Stimulated activated CD4-positive, alpha-beta T cell treated with anti-CD3 and anti-CD28 coated beads, Interleukin-1b, Interleukin-23, amount 100 ng/mL, for 1 hour (primary cell): ENCODE measurements around the gene TYRO3.
A peak's percentile ranks its signal among the peaks of the same experiment; 100 is the strongest.
"Not testable (repeated sequence)": the region's sequence is repeated elsewhere in the genome, so short reads cannot be mapped to it uniquely, and the experiment has no call there.

Experiments
- DNase-seq, 2 donors: peaks; one replicate each; pipeline ENCODE4 v3.0.0-alpha.2; 2020; ENCODE audit warnings: low read depth in 2 of 2

The TYRO3 gene

GRCh38 chr15:41554343-41554742, 4.7 kb upstream of the TYRO3 start:
- DNase-seq = no peak

- no peak for DNase-seq
Measured at GRCh38 chr15:41554915-41555314, 4.1 kb upstream of the TYRO3 start.

- DNase-seq = no peak
Measured at GRCh38 chr15:41556677-41557076, 2.3 kb upstream of the TYRO3 start.

- DNase-seq = peak; percentile 44 to 55
Measured at GRCh38 chr15:41557673-41558399, 1.2 kb upstream of the TYRO3 start.

GRCh38 chr15:41559239-41559782, 299 bp downstream of the TYRO3 start:
- no peak for DNase-seq

- no peak for DNase-seq
Measured at GRCh38 chr15:41560572-41560874, 1.5 kb downstream of the TYRO3 start.

- DNase-seq = no peak
Measured at GRCh38 chr15:41561104-41561776, 2.2 kb downstream of the TYRO3 start.

- DNase-seq = no peak
Measured at GRCh38 chr15:41561777-41562145, 2.7 kb downstream of the TYRO3 start.

GRCh38 chr15:41562244-41562643, 3.2 kb downstream of the TYRO3 start:
- DNase-seq = no peak

GRCh38 chr15:41562784-41563198, 3.8 kb downstream of the TYRO3 start:
- no peak for DNase-seq

GRCh38 chr15:41564286-41564959, 5.4 kb downstream of the TYRO3 start:
- no peak for DNase-seq

GRCh38 chr15:41564960-41565502, 6.0 kb downstream of the TYRO3 start:
- no peak for DNase-seq

- no peak for DNase-seq
Measured at GRCh38 chr15:41565702-41566101, 6.7 kb downstream of the TYRO3 start.

- no peak for DNase-seq
Measured at GRCh38 chr15:41566121-41566885, 7.3 kb downstream of the TYRO3 start.

- DNase-seq = no peak
Measured at GRCh38 chr15:41567261-41567660, 8.2 kb downstream of the TYRO3 start.

GRCh38 chr15:41567862-41568261, 8.8 kb downstream of the TYRO3 start:
- no peak for DNase-seq

- DNase-seq = no peak
Measured at GRCh38 chr15:41568350-41569017, 9.5 kb downstream of the TYRO3 start.

GRCh38 chr15:41569232-41569631, 10.2 kb downstream of the TYRO3 start:
- DNase-seq = not testable (repeated sequence)

GRCh38 chr15:41570764-41571163, 11.8 kb downstream of the TYRO3 start:
- no peak for DNase-seq

- no peak for DNase-seq
Measured at GRCh38 chr15:41571948-41572347, 12.9 kb downstream of the TYRO3 start.

GRCh38 chr15:41572866-41573265, 13.9 kb downstream of the TYRO3 start:
- DNase-seq = no peak
